ENCODE results near the gene PAK6.

DNA sequence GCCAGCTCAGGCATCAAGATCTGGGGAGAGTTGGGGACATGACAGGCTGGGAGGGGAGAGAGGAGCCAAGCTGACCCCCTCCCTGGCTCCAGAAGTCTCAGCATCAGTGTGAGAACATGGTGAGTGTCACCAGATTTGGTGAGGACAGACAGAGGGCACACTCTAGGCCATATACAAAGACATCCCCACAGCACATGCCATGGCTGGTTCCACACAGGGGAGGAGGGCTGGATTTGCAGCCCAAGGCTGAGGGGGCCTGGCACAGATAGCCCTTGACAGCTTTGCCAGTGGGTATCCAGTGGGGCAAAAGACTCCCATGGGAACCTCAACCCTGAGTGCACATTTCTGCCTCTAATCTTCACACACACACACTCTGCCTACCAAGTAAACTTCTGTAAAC, 54.1 kb downstream of the PAK6 start:
- no peak for TF ChIP-seq EZH2phosphoT487 (IDR thresholded peaks at IDR 0.05; ENCODE audit: low read length)
- TF ChIP-seq, protein P1, sequence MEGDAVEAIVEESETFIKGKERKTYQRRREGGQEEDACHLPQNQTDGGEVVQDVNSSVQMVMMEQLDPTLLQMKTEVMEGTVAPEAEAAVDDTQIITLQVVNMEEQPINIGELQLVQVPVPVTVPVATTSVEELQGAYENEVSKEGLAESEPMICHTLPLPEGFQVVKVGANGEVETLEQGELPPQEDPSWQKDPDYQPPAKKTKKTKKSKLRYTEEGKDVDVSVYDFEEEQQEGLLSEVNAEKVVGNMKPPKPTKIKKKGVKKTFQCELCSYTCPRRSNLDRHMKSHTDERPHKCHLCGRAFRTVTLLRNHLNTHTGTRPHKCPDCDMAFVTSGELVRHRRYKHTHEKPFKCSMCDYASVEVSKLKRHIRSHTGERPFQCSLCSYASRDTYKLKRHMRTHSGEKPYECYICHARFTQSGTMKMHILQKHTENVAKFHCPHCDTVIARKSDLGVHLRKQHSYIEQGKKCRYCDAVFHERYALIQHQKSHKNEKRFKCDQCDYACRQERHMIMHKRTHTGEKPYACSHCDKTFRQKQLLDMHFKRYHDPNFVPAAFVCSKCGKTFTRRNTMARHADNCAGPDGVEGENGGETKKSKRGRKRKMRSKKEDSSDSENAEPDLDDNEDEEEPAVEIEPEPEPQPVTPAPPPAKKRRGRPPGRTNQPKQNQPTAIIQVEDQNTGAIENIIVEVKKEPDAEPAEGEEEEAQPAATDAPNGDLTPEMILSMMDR (IDR thresholded peaks at IDR 0.05; ENCODE audit: low read length), result no peak
- TF ChIP-seq EZH2 (optimal IDR thresholded peaks at IDR 0.05; ENCODE audit: low read depth, low read length), result no peak
